ENCODE results near the gene PCLO. TPM values are rescaled to one million over a fixed set of nuclear protein-coding genes. Genes with fewer than 3 reads are reported as not detected.
"Not testable (repeated sequence)": the region's sequence is repeated elsewhere in the genome, so short reads cannot be mapped to it uniquely, and the experiment has no call there.

The PCLO gene
- polyA plus RNA-seq, 2 of the 4 experiments (the other 2 are of a cell fraction) = 0.41 to 1.1 TPM

DNA sequence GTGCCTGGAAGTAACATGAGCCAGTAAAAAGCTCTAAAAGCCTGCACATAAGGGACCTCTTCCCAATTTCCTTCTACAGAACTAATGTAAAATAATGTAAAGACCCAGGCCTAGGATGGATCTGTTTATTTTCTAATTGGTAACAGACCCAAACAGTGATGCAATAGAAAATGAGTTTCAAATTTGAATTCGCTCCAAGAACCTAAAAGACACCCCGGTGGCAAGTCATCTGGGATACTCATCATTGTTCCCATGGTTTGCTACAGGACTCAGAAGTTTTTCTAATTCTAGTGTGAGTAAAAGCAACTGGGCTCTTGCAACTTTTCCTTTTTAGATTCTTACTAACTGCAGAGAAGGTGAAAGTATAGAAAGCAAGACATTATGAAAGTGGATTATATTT, 447.8 kb downstream of the PCLO start (continued):
- TF ChIP-seq, protein P1, sequence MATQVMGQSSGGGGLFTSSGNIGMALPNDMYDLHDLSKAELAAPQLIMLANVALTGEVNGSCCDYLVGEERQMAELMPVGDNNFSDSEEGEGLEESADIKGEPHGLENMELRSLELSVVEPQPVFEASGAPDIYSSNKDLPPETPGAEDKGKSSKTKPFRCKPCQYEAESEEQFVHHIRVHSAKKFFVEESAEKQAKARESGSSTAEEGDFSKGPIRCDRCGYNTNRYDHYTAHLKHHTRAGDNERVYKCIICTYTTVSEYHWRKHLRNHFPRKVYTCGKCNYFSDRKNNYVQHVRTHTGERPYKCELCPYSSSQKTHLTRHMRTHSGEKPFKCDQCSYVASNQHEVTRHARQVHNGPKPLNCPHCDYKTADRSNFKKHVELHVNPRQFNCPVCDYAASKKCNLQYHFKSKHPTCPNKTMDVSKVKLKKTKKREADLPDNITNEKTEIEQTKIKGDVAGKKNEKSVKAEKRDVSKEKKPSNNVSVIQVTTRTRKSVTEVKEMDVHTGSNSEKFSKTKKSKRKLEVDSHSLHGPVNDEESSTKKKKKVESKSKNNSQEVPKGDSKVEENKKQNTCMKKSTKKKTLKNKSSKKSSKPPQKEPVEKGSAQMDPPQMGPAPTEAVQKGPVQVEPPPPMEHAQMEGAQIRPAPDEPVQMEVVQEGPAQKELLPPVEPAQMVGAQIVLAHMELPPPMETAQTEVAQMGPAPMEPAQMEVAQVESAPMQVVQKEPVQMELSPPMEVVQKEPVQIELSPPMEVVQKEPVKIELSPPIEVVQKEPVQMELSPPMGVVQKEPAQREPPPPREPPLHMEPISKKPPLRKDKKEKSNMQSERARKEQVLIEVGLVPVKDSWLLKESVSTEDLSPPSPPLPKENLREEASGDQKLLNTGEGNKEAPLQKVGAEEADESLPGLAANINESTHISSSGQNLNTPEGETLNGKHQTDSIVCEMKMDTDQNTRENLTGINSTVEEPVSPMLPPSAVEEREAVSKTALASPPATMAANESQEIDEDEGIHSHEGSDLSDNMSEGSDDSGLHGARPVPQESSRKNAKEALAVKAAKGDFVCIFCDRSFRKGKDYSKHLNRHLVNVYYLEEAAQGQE (IDR thresholded peaks at IDR 0.05) = no peak
- TF ChIP-seq KDM5A (IDR thresholded peaks at IDR 0.05) = no peak
- TF ChIP-seq HEYL (CRISPR knock-in tag; IDR thresholded peaks at IDR 0.05) = no peak
- no peak for TF ChIP-seq HOXA7 (CRISPR knock-in tag; IDR thresholded peaks at IDR 0.05)
- TF ChIP-seq, protein P2, sequence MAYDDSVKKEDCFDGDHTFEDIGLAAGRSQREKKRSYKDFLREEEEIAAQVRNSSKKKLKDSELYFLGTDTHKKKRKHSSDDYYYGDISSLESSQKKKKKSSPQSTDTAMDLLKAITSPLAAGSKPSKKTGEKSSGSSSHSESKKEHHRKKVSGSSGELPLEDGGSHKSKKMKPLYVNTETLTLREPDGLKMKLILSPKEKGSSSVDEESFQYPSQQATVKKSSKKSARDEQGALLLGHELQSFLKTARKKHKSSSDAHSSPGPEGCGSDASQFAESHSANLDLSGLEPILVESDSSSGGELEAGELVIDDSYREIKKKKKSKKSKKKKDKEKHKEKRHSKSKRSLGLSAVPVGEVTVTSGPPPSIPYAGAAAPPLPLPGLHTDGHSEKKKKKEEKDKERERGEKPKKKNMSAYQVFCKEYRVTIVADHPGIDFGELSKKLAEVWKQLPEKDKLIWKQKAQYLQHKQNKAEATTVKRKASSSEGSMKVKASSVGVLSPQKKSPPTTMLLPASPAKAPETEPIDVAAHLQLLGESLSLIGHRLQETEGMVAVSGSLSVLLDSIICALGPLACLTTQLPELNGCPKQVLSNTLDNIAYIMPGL (CRISPR knock-in tag; IDR thresholded peaks at IDR 0.05; ENCODE audit: borderline replicate concordance) = no peak
- no peak for TF ChIP-seq FOSB (CRISPR knock-in tag; IDR thresholded peaks at IDR 0.05)
- TF ChIP-seq JUN (IDR thresholded peaks at IDR 0.05) = no peak
- TF ChIP-seq EP300 (IDR thresholded peaks at IDR 0.05) = no peak
- TF ChIP-seq TFCP2L1 (CRISPR knock-in tag; IDR thresholded peaks at IDR 0.05) = no peak
- no peak for TF ChIP-seq ZFP36 (IDR thresholded peaks at IDR 0.05; ENCODE audit: borderline replicate concordance, partially characterized antibody)
- TF ChIP-seq EHF (CRISPR knock-in tag; IDR thresholded peaks at IDR 0.05) = no peak
- TF ChIP-seq POLR2A (IDR thresholded peaks at IDR 0.05; ENCODE audit: low read length) = no peak

GRCh38 chr7:82713506-82713905, 449.2 kb downstream of the PCLO start:
- 53% methylated on average over 2 of the region's 2 CpGs for WGBS (ENCODE audit: missing lambda C conversion rate)
- no peak overlapping the region for H3K4me3 ChIP-seq
- no peak for TF ChIP-seq GATA3 (IDR thresholded peaks at IDR 0.05; ENCODE audit: borderline replicate concordance)
- no peak for TF ChIP-seq NFE2L2 (conservative IDR thresholded peaks at IDR 0.05; ENCODE audit: low read length)
- TF ChIP-seq RAD21 (conservative IDR thresholded peaks at IDR 0.05 in 1 of 2, IDR thresholded peaks at IDR 0.05 in 1 of 2) = no peak
- no peak for TF ChIP-seq ZC3H11A (IDR thresholded peaks at IDR 0.05)
- TF ChIP-seq BHLHE40 (IDR thresholded peaks at IDR 0.05; ENCODE audit: low read depth, low read length) = no peak
- TF ChIP-seq JUN (IDR thresholded peaks at IDR 0.05) = no peak
- TF ChIP-seq, protein P3, sequence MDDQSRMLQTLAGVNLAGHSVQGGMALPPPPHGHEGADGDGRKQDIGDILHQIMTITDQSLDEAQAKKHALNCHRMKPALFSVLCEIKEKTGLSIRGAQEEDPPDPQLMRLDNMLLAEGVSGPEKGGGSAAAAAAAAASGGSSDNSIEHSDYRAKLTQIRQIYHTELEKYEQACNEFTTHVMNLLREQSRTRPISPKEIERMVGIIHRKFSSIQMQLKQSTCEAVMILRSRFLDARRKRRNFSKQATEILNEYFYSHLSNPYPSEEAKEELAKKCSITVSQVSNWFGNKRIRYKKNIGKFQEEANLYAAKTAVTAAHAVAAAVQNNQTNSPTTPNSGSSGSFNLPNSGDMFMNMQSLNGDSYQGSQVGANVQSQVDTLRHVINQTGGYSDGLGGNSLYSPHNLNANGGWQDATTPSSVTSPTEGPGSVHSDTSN (IDR thresholded peaks at IDR 0.05) = no peak
- no peak for TF ChIP-seq RCOR1 (IDR thresholded peaks at IDR 0.05; ENCODE audit: low read depth, low read length)
- TF ChIP-seq ZNF302 (CRISPR knock-in tag; IDR thresholded peaks at IDR 0.05) = no peak
- TF ChIP-seq ZSCAN20 (CRISPR knock-in tag; IDR thresholded peaks at IDR 0.05) = no peak
- TF ChIP-seq CBX8 (IDR thresholded peaks at IDR 0.05) = no peak
- no peak for TF ChIP-seq RARB (CRISPR knock-in tag; IDR thresholded peaks at IDR 0.05)
- TF ChIP-seq KDM1A (IDR thresholded peaks at IDR 0.05; ENCODE audit: low read depth) = no peak
- TF ChIP-seq EP300 (IDR thresholded peaks at IDR 0.05) = no peak
- TF ChIP-seq MAZ (IDR thresholded peaks at IDR 0.05; ENCODE audit: borderline replicate concordance, low read depth, low read length) = no peak
- TF ChIP-seq, protein P4, sequence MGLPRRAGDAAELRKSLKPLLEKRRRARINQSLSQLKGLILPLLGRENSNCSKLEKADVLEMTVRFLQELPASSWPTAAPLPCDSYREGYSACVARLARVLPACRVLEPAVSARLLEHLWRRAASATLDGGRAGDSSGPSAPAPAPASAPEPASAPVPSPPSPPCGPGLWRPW (IDR thresholded peaks at IDR 0.05) = no peak
- TF ChIP-seq, protein P5, sequence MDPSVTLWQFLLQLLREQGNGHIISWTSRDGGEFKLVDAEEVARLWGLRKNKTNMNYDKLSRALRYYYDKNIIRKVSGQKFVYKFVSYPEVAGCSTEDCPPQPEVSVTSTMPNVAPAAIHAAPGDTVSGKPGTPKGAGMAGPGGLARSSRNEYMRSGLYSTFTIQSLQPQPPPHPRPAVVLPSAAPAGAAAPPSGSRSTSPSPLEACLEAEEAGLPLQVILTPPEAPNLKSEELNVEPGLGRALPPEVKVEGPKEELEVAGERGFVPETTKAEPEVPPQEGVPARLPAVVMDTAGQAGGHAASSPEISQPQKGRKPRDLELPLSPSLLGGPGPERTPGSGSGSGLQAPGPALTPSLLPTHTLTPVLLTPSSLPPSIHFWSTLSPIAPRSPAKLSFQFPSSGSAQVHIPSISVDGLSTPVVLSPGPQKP (IDR thresholded peaks at IDR 0.05; ENCODE audit: low read depth, low read length) = no peak
- no peak for TF ChIP-seq FOSB (CRISPR knock-in tag; IDR thresholded peaks at IDR 0.05)
- ATAC-seq (no peak), DNase-seq (ENCODE audit: low read depth in 1 of 2, low spot score in 1 of 2) (no peak), FAIRE-seq (no peak)
- POLR2A ChIA-PET = no interaction called here
- no peaks in the 10 kb centered on the region for H3K9me3 ChIP-seq
- CTCF ChIA-PET = interaction anchor here (0.7 to 1.3 kb wide), 2 partner anchors 9 to 142 kb away, joined by 3 read pairs; no protein-coding TSS in a partner anchor
- no peaks in the 10 kb centered on the region for H3K4me1 ChIP-seq
- no peak overlapping the region for H3K4me2 ChIP-seq
- no peak overlapping the region for H3K27ac ChIP-seq

DNA sequence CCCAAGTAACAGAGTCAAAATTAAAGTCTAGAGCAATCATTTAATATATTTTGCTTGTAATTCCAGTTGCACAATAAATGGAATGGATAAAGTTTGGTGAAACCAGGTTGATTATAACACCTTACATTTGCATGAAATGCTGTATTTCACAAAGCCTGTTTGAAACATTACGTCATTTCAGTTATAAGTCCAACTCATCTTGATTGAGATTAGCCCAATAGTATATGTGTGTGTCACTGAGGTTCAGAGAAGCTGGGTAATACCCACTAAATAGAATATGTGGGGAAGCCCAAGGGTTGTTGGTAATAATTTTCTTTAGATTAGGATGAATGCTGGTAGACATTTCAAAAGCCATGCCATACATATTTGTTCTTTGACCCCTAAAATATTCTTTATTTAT, 456.3 kb downstream of the PCLO start:
- FAIRE-seq = peak; percentile 46
- CTCF ChIA-PET = not testable (repeated sequence)
- 88% methylated on average over 1 of the region's 1 CpG for WGBS (ENCODE audit: missing lambda C conversion rate)

More for the DNA sequence above, 456.3 kb downstream of the PCLO start:
- H3K4me3 ChIP-seq; H3K27ac ChIP-seq; DNase-seq (ENCODE audit: low read depth in 1 of 2, low spot score in 1 of 2); H3K9me3 ChIP-seq; ATAC-seq; POLR2A ChIA-PET: not testable (repeated sequence)
- peak overlapping the region; percentile 29; the same call in 1 of the 3 replicates for H3K4me2 ChIP-seq
- H3K4me1 ChIP-seq = peaks cover 11% of the 10 kb centered on the region; the same call in 2 of the 3 replicates

Measured in A549 (cell line).